DND-41 (cell line): ENCODE data around the gene SRRM2.

Source experiments
- ATAC-seq: fragments of 200-7000 bp; cut with Tn5 transposase; 3 replicates; pipeline ENCODE4 v1.9.1; 2021; ENCODE audit warnings: low read depth; ENCODE audit not compliant: insufficient read depth
- DNase-seq: peaks from one replicate; pipeline ENCODE4 v3.0.0-alpha.2; 2020
- H2AFZ ChIP-seq: 2 replicates; pipeline ENCODE4 v1.6.0; 2012; ENCODE audit warnings: low read depth, low read length
- H3K27ac ChIP-seq: 2 replicates; pipeline ENCODE4 v1.5.1; 2012; ENCODE audit warnings: low read length, inconsistent platforms
- H3K27me3 ChIP-seq: fragments of 200-600 bp; sonication (generic); 2 replicates; pipeline ENCODE4 v1.6.0; 2012; ENCODE audit warnings: low read length, mild to moderate bottlenecking, inconsistent platforms; ENCODE audit not compliant: insufficient read depth, poor library complexity
- H3K36me3 ChIP-seq: 2 replicates; pipeline ENCODE4 v1.5.1; 2012; ENCODE audit warnings: low read length, inconsistent platforms; ENCODE audit not compliant: insufficient read depth
- H3K4me1 ChIP-seq: 2 replicates; pipeline ENCODE4 v1.5.1; 2012; ENCODE audit warnings: mild to moderate bottlenecking, low read length; ENCODE audit not compliant: insufficient read depth
- H3K4me2 ChIP-seq: 2 replicates; pipeline ENCODE4 v1.6.0; 2012; ENCODE audit warnings: mild to moderate bottlenecking, moderate library complexity, low read length, inconsistent platforms; ENCODE audit not compliant: insufficient read depth
- H3K4me3 ChIP-seq, 2 experiments: fragments of 200-600 bp in 1 of 2; shearing (Covaris generic) in 1 of 2; 2 replicates each; pipeline ENCODE4 v1.5.1; 2012 to 2016; ENCODE audit warnings: inconsistent platforms in 2 of 2, low read length in 2 of 2, mild to moderate bottlenecking in 2 of 2, low read depth in 1 of 2, moderate library complexity in 1 of 2
- H3K79me2 ChIP-seq: 2 replicates; pipeline ENCODE4 v1.6.0; 2012; ENCODE audit warnings: low read length, inconsistent platforms; ENCODE audit not compliant: insufficient read depth
- H3K9ac ChIP-seq: 2 replicates; pipeline ENCODE4 v1.6.0; 2012; ENCODE audit warnings: low read depth, mild to moderate bottlenecking, inconsistent platforms, low read length, moderate library complexity
- H3K9me3 ChIP-seq: 2 replicates; pipeline ENCODE4 v1.5.1; 2012; ENCODE audit warnings: low read length, moderate library complexity, mild to moderate bottlenecking, inconsistent platforms; ENCODE audit not compliant: insufficient read depth, severe bottlenecking
- H4K20me1 ChIP-seq: 2 replicates; pipeline ENCODE4 v1.6.0; 2012; ENCODE audit warnings: low read length; ENCODE audit not compliant: insufficient read depth
- CTCF ChIP-seq: IDR thresholded peaks from 2 replicates; pipeline ENCODE4 v1.5.1; 2012; ENCODE audit warnings: borderline replicate concordance, low read length, moderate library complexity, mild to moderate bottlenecking; ENCODE audit not compliant: poor library complexity, severe bottlenecking; ENCODE audit errors: extremely low read depth
- EZH2 ChIP-seq: IDR thresholded peaks from 3 replicates; pipeline ENCODE4 v1.6.1; 2012; ENCODE audit warnings: borderline replicate concordance, low read depth, mild to moderate bottlenecking, moderate library complexity, low read length, inconsistent platforms; ENCODE audit not compliant: severe bottlenecking

Gene SRRM2

GRCh38 chr16:2748757-2749455 is 3.5 kb upstream of the SRRM2 start:
- H3K4me1 ChIP-seq = peaks cover 18% of the 10 kb centered on the region
- H3K36me3 ChIP-seq = peaks cover 21% of the 10 kb centered on the region
- no peak for ATAC-seq

DNA sequence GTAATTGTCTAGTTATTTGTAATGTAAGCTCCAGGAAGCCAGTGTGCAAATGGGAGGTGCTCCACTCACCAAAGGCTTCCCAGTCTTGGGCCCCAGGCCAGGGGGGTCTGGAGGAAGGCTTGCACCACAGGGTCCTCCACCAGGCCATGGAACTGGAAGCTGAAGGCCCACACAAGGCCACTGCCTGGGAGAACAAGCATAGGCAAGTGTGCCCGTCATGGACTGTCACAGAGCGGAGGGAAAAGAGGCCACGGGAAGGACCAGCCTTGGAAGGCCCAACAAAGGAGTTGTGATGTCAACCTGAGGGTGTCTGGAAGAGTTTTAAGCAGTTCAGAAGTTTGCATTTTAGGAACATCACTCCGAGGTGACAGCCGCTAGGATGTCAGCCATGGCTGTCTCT is 3.0 kb upstream of the SRRM2 start:
- Histone ChIP-seq H3K9ac (no peak overlapping the region), H3K4me1 (peaks cover 24% of the 10 kb centered on the region), H3K9me3 (no peaks in the 10 kb centered on the region), H3K36me3 (peaks cover 27% of the 10 kb centered on the region), H3K79me2 (peaks cover 48% of the 10 kb centered on the region), H2AFZ (no peak overlapping the region), H3K27ac (no peak overlapping the region), H3K4me2 (no peak overlapping the region), H4K20me1 (peaks cover 15% of the 10 kb centered on the region), H3K4me3 (no peak overlapping the region), H3K27me3 (no peaks in the 10 kb centered on the region)
- no peak for ATAC-seq
- DNase-seq = no peak
- TF ChIP-seq CTCF (no peak), EZH2 (no peak)

More at GRCh38 chr16:2748757-2749455, 3.5 kb upstream of the SRRM2 start:
- H3K4me2 ChIP-seq = no peak overlapping the region
- H3K4me3 ChIP-seq = no peak overlapping the region
- no peaks in the 10 kb centered on the region for H3K27me3 ChIP-seq
- H3K9ac ChIP-seq = no peak overlapping the region
- no peak overlapping the region for H3K27ac ChIP-seq
- H3K9me3 ChIP-seq = no peaks in the 10 kb centered on the region
- no peak for TF ChIP-seq EZH2
- no peak for TF ChIP-seq CTCF
- H2AFZ ChIP-seq = no peak overlapping the region
- DNase-seq = no peak
- H4K20me1 ChIP-seq = peaks cover 9% of the 10 kb centered on the region
- H3K79me2 ChIP-seq = peaks cover 43% of the 10 kb centered on the region

GRCh38 chr16:2749936-2750335 is 2.5 kb upstream of the SRRM2 start:
- Histone ChIP-seq H3K4me1 (peaks cover 28% of the 10 kb centered on the region), H3K4me2 (no peak overlapping the region), H3K27ac (no peak overlapping the region), H2AFZ (no peak overlapping the region), H3K79me2 (peaks cover 53% of the 10 kb centered on the region), H3K4me3 (no peak overlapping the region), H3K9me3 (no peaks in the 10 kb centered on the region), H3K27me3 (no peaks in the 10 kb centered on the region), H4K20me1 (peaks cover 20% of the 10 kb centered on the region), H3K9ac (no peak overlapping the region), H3K36me3 (peaks cover 31% of the 10 kb centered on the region)
- no peak for ATAC-seq
- no peak for TF ChIP-seq CTCF
- TF ChIP-seq EZH2 = no peak
- DNase-seq = no peak
